AML-193 (cell line): ENCODE measurements around the gene MYRIP.
"Not testable (repeated sequence)": the region's sequence is repeated elsewhere in the genome, so short reads cannot be mapped to it uniquely, and the experiment has no call there.

Experiments
- DNase-seq, 2 experiments: peaks; one replicate each; lab custom pipeline; 2025; lab: John Stamatoyannopoulos, UW

The MYRIP gene

DNA sequence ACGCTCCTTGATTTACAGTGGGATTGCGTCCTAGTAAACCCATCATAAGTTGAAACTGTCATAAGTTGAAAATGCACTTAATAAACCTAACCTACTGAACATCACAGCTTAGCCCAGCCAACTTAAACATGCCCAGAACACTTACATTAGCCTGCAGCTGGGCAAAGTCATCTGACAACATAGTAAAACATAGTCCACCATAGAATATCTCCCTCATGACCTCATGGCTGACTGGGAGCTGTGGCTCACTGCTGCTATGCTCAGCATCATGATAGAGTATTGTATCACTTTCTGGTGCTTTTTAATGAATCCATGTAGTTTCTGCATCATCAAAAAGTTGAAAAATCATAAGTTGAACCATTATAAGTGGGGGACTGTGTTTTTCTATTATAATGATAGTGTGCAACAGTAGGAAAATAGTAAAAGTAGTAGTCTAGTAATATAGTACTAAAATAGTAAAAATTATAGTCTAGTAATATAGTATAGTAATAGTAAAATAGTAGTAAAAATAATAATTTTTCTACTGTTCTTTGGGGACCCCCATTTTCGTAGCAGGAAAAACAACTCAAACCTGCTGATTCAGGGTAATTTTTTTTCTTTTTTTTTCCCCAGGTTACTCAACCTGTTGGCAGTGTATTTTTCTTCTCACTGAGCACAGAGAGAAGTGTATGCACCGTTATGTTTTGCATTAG lies 233.5 kb downstream of the MYRIP start:
- DNase-seq, result no peak

DNA sequence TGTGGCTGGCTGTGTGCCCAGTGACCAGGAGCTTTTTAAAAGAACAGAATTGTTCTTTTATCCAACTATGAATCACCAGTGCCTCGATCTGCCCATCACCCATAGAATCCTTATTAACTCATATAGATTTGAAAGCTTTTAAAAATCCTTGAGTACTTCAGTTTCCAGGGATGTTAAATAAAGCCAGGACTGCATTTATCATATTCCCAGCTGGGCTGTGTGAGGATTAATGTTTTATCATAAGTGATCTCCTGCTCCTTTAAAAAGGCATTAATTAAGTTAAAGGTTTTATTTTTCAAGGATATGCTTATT lies 234.0 kb downstream of the MYRIP start:
- DNase-seq, result no peak

DNA sequence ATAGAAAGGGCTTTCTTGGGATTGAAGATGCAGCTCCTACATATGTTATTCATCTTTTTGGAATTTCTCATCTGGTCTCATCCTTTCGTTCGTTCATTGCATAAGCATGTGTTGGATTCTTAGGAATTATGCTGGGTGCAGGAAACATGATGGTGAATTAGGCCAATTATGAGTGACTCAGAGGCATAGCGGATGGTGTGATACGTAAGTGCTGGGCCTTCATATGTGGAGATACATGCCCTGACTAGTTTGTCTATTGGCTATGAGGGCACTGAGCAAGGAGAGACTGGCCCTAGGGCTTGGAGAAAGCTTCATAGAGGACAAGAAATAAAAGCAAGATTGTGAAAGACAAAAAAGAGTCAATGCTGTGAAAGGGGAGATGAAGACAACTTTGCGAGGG lies 235.1 kb downstream of the MYRIP start:
- no peak for DNase-seq

DNA sequence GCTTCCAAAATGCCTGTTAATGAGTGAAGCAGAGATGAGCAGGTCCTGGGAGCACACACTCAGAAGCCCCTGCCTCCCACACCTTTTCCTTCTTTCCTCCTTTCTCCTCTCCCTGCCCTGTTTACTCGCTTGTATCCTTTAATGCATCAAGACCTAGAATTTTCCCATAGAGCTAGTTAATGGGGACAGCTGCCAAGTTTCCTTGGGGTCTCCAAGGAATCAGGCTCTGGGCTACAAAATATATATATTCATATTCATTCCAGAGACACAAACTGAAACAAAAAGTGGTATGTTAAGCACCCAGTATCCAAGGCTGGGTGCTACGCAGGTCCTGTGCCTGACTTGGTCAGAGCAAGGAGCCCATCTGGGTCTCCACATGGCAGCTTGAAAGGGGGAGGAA lies 235.6 kb downstream of the MYRIP start:
- DNase-seq, result no peak

- DNase-seq, result no peak
Observed at GRCh38 chr3:40046149-40046548, 236.7 kb downstream of the MYRIP start.

GRCh38 chr3:40047406-40047805 lies 238.0 kb downstream of the MYRIP start:
- DNase-seq, result no peak

DNA sequence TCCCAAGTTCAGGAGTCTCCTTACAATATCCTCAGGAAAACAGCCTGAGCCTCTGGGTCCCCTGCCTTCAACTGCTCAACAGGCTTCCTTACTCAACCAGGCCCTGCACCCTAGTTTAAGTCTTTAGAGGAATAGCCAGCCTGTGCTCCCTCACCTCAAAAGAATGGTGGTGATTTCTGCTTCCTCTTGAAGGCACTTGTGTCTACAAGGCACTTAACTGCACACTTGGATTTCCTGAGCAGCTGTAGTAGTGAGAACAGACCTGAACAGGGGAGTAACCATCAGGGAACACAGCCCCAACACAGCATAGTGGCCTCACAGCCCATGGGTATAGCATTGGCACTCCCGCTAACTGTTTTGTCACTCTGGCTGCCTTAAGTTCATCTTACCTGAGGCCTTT lies 244.3 kb downstream of the MYRIP start:
- DNase-seq, result no peak

- DNase-seq, result no peak
Observed at GRCh38 chr3:40054568-40055222, 245.3 kb downstream of the MYRIP start.

DNA sequence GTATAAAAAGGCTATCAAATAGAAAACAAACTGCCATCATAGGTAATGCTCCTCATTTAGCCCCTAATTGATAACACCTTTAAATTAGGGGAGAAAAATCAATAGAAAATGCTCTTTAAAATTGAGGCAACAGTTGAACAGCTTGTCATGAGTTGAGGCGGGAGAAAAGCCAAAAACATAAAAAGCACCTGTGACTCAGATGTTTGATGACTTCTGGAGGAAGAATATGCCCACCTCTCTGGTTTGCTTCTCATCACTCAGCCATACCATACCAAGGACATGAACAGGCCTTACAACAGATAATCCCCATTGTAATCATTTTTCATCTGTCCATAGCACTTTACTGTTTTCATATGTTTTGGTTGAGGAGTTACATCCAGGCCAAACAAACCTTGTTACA lies 246.0 kb downstream of the MYRIP start:
- no peak for DNase-seq

- DNase-seq, result no peak
Observed at GRCh38 chr3:40055956-40056355, 246.5 kb downstream of the MYRIP start.

DNA sequence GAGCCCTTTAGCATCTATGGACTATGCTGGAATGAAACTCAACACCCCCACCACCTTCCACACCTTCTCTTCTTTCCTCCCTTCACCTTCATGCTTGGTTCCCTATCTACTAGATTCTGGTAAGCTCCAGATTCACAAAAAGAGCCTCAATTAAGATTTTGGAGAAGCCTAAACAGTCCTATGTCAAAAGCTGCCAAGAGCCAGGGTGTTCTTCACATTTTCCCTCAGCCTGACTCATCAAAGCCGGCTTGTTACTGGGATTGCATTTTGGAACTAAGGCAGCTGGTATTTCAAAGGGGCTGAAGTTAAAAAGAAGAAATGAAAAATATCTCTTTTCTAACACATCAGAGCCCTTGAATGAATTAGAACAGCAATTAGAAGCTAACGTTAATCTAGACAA lies 247.7 kb downstream of the MYRIP start:
- DNase-seq, result no peak

DNA sequence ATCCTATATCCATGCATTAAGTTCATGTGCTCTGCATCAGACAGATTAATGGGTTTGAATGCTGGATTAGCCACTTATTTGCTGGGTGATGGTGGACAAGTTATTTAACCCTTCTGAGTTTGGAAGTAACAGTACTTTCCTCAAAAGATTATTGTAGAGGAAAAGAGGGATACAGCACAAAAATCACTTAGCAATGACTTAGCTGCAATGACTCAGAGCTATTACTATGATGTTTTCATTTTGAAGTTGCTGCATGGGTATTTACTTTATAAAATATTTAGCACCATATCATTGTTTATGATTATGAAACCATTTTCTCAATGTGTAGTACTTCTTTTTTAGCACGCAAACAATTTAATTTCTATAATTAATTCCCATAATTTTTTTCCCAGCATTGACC lies 248.4 kb downstream of the MYRIP start:
- no peak for DNase-seq

GRCh38 chr3:40068636-40069035 lies 259.2 kb downstream of the MYRIP start:
- no peak for DNase-seq

- no peak for DNase-seq
Observed at GRCh38 chr3:40070816-40071215, 261.4 kb downstream of the MYRIP start.

DNA sequence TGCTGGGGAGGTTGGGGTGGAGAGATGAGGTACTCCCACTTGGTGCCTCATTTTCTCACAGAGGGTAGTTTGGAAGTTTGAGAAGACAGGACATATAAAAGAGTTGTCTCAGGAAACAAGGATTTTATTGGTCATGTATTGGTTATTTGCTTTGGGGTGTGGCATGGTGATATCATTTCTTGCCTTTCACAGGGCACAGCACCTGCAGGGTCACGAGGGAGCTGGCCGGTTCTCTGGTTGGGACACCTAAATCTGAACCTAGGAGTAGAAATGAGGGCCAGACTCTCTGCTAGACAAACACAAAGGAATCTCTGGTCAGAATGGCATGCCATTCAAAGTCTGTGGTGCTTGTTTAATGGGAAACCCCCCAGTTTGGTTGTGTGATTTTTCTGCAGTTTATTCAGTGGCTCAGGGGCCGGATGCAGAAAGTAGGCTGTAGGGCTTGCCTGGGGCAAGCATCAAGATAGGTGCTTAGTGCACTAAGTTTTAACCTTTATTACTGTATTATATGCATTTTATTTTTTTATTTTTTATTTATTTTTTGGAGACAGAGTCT lies 262.4 kb downstream of the MYRIP start:
- no peak for DNase-seq

GRCh38 chr3:40073310-40074007 lies 264.1 kb downstream of the MYRIP start:
- no peak for DNase-seq

DNA sequence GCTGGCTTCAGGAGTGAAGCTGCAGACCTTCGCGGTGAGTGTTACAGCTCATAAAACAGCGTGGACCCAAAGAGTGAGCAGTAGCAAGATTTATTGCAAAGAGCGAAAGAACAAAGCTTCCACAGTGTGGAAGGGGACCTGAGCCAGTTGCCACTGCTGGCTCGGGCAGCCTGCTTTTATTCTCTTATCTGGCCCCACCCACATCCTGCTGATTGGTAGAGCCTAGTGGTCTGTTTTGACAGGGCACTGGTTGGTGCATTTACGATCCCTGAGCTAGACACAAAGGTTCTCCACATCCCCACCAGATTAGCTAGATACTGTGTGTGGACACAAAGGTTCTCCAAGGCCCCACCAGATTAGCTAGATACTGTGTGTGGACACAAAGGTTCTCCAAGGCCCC lies 267.7 kb downstream of the MYRIP start:
- not testable (repeated sequence) for DNase-seq

GRCh38 chr3:40077828-40078492 lies 268.6 kb downstream of the MYRIP start:
- not testable (repeated sequence) for DNase-seq

GRCh38 chr3:40078590-40078989 lies 269.2 kb downstream of the MYRIP start:
- DNase-seq, result no peak

DNA sequence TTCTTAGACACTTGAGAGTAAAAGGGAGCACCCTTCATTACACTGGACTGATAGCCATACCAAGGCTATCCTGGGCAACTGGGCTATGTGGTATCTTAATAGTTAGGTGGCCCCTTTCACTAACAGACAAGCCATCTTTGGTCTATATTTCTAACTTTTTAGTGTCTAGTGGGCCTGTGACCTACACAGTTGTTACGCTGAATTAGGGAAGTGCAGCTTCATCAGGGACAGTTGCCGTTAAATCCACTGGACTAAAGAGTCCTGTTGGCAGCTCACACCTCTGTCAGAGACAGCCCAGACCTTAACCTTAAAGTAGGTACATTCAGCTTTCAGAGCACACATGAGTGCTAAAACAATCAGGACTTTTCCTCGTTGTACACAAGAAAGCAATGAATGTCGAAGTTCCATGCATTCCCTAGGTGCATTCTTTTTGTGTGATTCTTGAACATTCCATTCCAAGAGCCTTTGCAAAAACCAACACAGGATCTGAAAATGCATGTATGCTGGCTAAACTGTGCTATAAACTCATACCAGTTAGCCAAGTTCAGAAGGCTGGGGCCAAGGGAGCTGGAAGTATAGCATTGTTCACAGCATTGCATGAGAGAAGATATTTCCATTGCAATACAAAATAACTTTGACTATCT lies 269.9 kb downstream of the MYRIP start:
- DNase-seq, result no peak

DNA sequence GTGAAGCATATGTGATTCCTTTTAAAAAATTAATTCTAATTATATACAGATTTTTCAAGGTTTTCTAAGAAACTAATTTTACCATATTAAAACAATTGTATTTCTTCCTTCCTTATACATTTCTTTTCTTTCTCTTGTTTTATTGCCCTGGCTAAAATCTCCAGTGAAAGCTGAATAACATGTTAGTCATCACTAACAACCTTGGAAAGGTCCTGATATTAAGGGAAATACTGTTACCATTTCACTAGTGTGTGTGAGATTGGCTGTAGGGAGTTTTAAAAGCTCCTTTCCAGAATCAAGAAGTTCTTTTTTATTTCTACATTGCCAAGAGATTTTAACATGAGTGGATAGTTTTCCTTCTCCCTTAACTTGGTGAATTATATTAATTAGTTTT lies 270.4 kb downstream of the MYRIP start:
- no peak for DNase-seq

DNA sequence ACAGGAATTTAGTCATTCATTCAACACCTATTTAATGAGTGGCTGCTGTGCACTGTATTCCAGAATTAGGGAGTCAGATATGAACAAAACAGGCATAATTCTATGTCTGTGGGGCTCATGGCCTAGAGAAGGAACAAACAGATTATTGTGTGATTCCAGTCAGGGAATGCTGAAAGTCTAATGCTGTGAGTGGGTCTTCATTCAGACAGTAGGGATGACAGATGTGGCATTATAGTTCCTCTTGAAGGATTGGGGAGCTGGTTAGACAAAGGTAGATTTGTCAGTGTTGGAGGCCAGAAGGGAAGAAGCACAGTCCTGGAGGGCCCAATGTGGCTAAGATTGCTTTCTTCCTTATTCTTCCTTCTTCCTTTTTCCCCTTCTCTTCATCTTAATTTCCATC lies 273.7 kb downstream of the MYRIP start:
- no peak for DNase-seq
